ENCODE data around the gene DRGX.

Gene DRGX

DNA sequence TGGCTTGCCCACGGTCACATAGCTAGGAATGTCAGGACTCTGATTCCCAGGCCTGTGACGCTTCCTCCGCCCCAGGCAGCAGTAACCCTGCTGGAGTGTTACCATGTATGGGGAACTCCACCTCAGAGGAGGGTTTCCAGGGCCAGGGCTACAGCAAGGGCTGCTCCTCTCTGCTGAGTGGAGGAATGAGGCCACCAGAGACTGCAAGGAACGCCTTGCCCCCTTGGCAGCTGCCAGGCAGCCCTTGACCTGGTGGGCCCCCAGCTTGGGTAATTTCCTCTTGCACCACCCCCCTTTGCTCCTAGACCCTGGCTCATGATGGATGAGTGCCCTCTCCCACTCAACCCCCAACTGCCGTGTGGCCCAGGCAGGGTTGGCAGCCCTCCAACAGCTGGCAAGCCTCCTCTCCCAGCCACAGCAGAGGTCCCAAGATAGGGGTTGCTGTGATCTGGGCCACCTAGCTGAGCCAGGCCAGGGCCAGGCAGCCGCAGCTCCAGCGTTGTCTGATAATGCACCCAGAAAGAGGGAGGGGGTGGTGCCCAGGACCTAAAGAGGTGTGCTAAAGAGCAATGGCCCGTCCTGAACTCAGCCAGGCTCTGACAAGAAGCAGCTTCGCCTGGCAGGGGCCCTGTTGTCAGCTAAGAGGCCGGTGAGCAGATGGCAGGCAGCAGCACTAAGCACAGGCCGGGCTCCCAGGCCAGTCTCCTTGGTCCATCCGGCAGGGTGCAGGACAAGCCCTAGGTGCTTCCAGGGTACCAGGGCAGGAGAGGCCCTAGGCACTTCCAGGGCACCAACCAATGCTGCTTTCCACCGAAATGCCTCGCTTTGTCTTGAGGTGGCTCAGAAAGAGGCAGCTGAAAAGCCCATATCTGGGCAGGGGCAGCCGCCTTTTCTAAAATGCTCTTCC, 35.4 kb downstream of the DRGX start:
- no peak for DNase-seq

DNA sequence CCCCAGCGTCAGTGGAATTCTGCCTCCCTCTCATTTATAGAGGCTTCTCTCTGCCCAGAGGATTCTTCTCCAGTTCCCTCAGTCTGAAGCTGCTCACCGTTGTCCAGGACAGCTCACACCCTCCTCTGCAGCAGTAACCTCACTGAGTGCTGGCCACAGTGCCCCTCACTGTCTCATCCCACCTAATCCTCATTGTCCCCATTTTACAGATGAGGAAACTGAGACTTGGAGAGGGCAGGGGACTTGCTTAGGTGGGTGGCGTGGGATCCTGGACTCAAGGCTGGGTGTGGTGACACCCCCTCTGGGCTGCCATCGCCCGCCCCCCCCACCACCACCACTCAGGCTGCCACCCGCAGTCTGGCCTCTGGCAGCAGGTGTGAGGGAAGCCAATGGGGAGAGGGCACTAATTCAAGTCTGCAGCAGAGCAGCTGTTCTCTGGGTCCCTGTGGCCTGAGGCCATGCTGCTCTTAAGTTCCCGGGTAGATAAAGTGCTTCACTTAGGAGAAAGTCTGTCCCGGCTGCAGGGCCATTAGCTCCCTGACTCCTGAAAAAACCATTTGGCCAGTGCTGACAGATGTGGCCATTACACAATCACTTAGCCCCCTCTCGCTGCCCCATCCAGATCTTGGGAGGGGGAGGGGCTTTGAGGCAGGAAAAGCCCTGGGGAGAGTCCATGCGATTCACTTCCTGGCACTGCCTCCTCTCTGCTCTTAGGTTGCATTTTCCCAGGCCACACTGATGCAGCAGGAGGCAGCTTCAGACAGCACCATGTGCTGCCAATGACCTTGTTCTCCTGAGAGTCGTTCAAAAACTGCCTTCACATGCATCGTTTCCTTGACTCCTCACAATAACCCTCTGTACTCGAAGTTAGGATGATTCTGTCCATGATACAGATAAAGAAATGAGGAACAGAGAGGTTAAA, 36.3 kb downstream of the DRGX start:
- no peak for DNase-seq

DNA sequence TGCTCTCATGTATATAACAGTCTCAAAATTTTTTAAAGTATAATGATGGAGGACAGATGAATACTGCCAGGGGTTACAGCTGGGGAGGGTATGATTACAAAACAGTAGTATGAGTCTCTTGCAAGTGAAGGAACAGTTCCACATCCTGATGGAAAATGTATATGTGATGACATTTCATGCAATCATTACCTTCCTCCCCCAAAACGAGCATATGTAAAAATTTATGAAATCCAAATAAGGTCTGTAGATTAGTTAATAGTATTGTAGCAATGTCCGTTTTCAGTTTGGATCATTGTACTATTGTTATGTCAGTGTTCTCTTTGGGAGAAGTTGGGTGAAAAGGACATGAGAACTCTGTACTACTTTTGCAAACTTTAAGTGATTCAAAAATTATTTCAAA, 38.0 kb downstream of the DRGX start:
- DNase-seq: no peak

DNA sequence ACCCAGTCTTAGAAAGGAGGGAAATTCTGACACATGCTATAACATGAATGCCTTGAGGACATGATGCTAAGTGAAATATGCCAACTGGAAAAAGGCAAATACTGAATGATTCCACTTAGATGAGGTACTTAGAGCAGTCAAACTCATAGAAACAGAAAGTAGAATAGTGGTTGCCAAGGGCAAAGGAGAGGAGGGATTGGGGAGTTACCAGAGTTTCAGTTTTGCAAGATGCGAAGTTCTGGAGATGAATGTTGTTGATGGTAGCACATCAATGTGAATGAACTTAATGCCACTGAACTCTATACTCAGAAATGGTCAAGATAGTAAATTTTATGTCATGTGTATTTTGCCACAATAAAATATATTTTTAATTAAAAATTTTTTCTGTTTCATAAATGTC, 38.9 kb downstream of the DRGX start:
- DNase-seq: no peak

DNA sequence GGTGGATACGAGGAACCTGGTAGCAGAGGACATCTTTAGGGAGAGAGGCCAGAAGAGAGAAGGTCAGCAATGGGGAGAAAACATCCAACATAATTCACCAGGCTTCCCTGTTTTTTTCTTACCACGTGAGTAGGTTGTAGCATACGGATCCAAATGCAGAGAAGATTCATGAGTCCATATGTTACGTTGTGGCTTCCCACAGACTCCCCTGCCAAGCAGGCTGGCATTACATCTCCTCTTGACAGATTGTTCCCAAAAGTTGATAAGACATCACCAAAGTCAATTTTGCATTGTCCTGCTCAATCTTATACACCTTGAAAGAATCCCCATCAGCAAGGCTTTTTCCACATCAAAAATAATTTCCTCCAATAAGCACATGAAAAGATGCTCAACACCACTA, 39.7 kb downstream of the DRGX start:
- DNase-seq: no peak

DNA sequence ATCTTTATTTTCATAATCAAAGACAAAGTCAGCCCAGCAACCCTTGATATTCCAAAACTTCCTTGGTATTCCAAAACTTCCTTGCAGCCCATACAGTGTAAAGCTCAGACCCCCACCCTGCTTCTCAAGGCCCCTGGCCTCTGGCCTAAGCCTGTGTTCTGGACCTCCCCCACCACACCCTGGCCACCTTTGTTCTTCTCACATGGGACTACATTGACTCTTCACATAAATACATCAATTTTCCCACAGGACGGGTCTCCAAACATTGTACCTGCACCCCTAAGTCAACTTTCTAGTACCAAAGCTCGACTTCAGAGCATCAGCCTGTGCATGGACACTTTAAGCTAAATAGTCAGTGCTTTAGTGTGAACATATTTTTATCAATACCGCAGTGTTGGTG, 40.7 kb downstream of the DRGX start:
- DNase-seq: no peak

DNA sequence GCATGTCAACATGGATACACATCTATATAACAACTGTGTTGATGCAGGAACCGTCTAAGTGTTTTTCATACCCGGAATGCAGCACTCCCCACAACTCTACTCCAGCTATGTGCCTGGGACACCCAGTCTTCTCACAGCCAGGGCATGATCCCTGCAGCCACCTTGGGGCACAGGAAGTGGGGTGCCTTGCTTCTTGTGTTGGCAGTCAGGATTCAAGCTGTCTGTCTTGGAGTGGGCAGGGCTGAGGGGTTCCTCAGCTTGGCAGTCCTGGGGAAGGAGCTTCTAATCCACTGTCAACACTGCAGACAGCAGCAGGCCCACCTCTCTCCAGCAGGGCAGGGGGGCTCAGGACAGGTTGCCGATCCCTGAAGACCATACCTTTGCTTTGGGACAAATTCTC, 41.3 kb downstream of the DRGX start:
- DNase-seq: no peak

DNA sequence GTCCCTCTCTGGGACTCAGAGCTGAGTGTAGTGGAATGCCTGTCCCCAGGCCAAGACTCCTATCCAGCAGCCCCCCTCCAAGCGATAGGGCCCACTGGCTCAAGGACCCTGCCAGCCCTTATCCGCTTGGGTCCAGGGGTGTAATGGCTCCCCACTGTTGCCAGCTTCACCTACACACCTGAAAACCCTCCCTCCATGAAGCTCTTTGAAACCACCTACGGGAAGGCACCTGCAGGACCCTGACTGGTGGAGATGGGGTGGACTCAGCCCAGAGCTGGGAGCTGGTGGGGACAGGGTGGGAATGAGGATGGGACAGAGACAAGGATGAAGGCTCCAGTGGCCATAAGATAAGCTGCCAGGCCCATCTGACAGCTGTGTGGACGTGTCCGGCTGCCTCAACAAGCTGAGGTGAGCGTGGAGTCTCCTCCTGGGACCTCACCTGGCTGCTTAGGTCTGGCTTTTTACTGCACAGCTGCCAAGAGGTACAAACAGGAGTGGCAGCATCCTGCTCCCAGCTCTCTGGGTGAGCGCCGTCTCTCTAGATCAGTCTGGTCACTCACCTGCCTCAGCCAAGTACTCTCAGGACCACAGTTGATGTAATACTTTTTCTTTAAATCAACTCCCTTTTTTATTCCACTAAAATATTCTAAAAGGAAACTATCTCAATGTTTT, 41.9 kb downstream of the DRGX start:
- DNase-seq: no peak

DNA sequence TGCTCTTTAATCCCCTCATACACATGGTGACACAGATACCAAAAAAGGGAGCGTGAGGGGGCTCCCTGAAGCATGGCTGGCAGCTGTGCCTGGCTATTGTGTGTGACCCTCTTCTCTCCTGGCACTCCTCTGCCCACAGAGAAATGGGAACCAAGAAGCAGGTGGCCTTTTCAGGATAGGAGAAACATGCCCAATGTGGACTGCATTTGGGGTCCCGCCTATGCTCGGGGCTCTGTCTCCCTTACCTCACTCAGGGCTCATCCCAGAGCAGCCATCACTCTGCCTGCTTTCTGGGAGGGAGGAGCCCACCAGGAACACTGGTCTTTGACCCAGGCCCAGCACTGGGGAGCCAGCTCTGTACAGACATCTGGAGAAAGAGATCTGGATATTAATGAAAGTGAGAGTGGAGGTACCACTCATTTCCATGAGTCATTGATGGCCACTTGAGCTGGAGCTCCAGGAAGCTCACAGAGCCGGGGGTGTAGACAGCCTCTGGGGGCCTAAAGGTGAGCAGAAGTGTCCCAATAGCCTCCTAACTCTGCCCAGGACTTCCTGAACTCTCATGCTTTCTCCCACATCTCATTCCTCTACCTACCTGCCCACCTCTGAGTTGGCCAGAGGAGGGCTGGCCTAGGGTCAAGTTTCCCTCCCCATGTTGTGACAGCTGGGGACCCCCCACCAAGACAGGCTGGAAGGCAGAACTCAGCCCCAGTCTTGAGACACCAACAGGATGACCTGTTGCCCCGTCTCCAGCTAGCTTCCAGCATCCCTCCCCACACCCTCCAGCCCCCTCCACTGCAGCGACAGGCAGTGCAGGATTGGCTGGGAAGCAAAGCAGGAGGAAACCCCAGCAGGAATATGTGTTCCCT, 42.6 kb downstream of the DRGX start:
- DNase-seq: no peak

DNA sequence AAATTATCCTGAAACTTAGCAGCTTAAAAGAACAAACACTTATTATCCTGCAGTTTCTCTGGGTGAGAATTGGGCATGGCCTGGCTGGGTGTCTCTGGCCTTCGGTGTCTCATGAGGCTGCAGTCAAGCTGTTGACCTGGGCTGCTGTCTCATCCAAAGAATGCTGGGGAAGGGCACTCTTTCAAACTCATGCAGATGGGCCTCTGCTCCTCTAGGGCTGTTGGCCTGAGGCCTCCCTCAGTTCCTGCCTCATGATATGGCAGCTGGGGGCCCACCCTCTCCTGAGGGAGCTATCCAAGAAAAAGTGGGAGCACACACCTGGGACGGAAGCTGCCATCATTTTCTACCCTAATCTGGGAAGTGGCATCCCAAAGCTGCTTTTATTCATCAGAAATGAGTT, 43.6 kb downstream of the DRGX start:
- no peak for DNase-seq

DNA sequence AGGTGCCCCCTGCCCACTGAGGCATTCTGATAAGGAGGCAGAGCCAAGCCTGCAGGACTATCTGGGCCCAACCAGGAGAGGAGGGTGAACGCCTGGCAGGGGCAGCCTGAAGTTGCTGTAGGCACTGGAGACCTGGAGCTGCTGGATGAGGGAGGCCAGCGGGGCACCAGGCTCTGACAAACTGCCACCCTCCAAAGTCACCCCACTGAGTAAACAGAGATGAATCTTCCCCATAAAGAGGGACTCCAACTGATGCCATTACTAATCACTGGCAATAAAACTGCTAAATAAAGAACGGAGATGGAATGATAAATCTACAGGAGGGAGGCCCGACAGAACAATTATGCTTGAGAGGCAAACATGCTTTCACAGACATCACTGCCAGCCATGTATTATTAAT, 44.2 kb downstream of the DRGX start:
- DNase-seq: no peak

DNA sequence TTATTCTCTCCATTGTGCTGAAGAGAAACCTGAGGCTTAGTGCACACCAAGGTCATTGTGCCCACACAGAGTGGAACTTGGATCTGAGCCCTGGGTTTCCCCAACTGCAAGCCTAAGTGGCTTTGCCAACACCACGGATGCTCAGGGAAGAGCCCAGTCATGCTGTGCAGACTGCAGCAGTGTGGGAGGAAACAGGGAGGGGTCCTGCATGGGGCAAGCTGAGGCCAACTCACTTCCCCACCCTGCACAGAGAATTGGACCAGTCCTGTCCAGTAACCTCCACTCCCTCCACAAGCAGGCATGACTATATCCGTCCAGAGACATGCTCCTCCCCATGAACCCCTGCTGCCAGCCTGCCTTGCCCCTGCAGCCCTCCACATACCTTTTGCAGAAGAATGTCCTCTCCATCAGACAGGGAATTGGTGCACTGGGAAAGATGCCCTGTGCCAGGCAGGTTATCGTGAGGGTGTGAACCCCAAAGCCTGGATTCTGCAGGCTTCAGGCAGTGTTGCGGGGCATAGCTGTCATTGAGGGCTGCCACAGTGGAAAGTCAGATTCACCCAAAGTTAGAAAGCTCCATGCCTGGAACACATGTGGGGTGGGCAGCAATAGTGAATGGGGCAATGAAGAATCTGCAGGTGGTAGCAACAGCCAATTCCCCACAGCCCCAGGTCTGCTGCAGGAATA, 44.9 kb downstream of the DRGX start:
- no peak for DNase-seq

DNA sequence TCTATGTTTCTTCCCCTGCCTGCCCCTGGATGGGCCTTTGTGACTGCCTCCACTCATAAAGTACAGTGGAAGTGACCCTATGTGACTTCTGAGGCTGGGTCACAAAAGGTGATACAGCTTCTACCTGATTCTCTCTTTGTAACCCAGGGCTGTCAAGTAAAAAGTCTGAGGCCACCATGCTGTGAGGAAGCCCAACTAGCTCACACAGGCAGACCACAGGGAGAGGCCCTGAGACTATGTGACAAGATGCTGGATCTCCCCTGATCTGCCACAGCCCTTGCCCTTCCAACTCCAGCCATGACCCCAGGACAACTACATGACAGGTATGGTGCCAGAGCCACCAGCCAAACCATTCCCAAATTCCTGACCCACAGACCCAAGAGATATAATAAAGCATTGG, 45.8 kb downstream of the DRGX start:
- DNase-seq: no peak

DNA sequence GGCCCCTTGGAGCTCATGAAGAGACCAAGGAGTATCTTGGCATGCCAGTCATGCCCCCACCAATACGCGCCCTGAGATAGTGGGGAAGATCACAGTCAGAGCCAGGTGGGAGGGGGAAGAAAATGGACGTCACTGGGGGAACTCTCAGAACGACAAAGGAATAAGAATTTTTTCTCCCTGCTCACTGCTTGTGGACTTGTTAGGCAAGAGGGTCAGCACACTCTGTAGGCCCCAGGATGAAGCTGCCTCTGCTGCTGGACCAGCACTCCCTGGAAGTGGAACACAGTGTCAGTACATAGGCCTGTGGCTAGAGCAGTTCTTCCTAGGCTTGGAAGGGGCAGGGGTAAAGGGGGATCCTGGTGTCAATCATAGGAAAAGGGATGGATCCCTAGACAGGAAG, 46.5 kb downstream of the DRGX start:
- DNase-seq: no peak

DNA sequence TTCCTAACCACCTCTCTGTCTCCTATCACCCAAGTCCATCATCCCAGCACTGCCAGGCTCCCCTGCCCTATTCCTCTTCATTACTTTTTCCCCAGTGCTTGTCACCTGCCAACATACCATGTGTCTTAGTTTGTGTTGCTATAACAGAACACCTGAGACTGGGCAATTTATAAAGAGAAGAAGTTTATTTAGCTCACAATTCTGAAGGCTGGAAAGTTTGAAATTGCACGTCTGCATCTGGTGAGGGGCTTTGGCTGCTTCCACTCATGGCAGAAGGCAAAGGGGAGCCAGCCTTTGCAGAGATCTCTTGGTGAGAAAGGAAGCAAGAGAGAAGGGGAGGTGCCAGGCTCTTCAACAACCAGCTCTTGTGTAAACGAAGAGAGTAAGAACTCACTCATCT, 47.3 kb downstream of the DRGX start:
- no peak for DNase-seq

DNA sequence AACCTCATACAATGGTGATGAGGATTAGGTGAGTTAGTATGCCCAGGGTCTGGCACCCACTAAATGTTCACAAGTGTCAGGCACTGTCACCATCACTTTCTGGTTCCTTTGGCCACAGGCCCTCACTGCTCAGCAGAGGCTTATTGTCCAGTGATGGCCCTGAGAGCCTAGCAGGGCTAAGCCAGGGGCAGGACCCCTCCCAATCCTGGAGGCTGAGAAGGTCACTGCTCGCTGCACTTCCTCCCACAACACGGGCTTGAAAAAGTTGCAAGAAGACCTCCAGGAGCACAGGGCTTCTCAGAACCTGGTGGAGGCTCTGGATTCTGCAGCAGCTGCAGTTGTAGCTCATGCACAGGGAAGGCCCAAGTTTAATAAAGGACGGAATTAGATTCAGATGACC, 48.1 kb downstream of the DRGX start:
- no peak for DNase-seq

DNA sequence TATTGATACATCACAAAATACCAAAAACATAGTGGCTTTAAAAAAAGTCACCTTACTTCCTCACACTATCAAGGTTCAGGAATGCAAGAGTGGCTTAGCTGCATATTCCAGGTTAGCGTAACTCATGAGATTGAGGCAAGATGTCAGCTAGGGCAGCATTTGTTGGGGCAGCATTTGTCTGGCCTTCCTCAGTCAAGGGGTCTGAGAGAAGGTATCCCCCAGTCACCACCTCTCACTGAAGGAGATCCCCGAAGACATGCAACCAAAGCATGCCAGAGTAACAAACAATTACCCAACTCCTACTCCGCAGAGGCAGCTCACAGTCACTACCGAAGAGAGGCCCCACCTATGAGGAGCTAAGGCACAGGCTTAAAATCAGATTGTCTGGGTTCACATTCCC, 48.5 kb downstream of the DRGX start:
- DNase-seq: no peak

DNA sequence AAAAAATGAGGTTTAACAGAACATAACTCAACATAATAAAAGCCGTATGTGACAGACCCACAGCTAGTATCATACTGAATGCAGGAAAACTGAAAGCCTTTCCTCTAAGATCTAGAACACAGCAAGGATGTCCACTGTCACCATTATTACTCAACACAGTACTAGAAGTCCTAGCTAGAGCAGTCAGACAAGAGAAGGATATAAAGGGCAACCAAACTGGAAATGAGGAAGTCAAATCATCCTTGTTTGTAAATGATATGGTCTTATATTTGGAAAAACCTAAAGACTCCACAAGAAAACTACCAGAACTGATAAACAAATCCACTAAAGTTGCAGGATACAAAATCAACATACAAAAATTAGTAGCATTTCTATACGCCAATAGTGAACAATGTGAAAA, 51.0 kb downstream of the DRGX start:
- DNase-seq: no peak

DNA sequence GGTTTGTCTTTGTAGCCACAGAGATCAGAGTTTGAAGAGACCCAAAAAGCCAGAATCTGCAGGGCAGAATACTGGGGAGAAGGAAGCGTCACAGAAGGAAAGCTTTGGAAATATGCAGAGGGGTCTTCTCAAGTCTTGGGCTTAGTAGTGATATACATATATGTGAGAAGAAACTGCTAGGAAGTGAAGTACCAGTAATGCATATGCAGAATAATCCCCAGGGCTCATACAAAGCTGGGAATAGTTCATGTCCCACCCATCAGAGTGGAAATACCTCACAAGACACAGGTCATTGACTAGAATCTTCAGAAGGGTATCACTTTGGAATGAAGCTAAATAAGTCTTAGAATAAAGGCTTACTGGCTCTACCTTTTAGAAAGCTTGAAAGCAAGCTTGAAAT, 57.3 kb downstream of the DRGX start:
- DNase-seq: no peak

DNA sequence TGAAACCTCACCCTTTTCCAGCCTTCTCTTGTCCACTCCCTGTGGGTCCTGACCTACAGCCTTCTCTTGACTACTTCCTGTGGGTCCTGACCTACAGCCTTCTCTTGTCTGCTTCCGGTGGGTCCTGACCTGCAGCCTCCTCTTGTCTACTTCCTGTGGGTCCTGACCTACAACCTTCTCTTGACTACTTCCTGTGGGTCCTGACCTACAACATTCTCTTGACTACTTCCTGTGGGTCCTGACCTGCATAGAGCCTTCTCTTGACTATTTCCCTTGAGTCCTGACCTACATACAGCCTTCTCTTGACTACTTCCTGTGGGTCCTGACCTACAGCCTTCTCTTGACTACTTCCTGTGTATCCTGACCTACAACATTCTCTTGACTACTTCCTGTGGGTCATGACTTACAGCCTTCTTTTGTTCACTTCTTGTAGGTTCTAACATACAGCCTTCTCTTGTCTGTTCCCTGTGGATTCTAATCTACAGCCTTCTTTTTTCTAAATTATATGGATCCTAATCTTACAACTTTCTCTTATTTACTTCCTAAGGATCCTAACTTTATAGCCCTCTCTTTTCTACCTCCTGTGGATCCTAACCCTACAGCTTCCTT, 60.4 kb downstream of the DRGX start:
- peak; percentile 19 for DNase-seq

DNA sequence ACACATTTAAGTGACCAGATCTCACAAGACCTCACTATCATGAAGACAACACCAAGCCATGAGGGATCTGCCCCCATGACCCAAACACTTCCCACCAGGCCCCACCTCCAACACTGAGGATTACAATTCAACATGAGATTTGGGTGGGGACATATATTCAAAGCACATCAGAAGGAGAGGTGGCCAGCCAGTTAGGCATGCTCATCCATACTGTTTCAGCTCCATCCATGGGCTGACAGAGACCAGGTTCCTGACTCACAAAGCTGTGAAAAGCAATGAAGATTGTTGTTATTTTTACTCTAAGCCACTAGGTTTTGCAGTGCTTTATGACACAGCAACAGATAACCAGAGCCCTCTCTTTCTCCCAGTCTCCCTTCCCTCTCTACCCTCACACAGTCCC, 60.9 kb downstream of the DRGX start:
- DNase-seq: no peak

Measured in CD4-positive, alpha-beta T cell treated with Interleukin-17A for 1 hour (primary cell).